ENCODE measurements around the gene ANO1.

ANO1 gene

GRCh38 chr11:70127653-70128434 lies 49.7 kb downstream of the ANO1 start:
- Histone ChIP-seq H3K36me3 (ENCODE audit: control insufficient read depth in 1 of 2, insufficient read depth in 2 of 2, low read length in 2 of 2) (no peaks in the 10 kb centered on the region), H3K14ac (ENCODE audit: low read length) (no peak overlapping the region), H3K18ac (ENCODE audit: low read length) (no peak overlapping the region), H2AFZ (ENCODE audit: insufficient read depth, low read length, poor library complexity) (no peak overlapping the region), H3K9ac (ENCODE audit: low read length) (no peak overlapping the region), H4K8ac (ENCODE audit: low read depth, low read length) (no peak overlapping the region), H3K4me2 (ENCODE audit: low read length) (no peak overlapping the region), H2BK120ac (ENCODE audit: insufficient read depth, low read length, poor library complexity) (no peak overlapping the region), H2AK5ac (ENCODE audit: low read length) (no peak overlapping the region), H3K4ac (ENCODE audit: low read depth, low read length) (no peak overlapping the region), H4K12ac (ENCODE audit: low read depth, low read length) (no peak overlapping the region), H3K23ac (ENCODE audit: low read length) (no peak overlapping the region), H2BK5ac (ENCODE audit: low read depth, low read length, poor library complexity) (no peak overlapping the region), H3K79me1 (ENCODE audit: low read length) (no peaks in the 10 kb centered on the region), H3K4me3 (ENCODE audit: low read depth, low read length) (no peak overlapping the region), H3K4me1 (ENCODE audit: control insufficient read depth in 1 of 2, insufficient read depth in 2 of 2, low read length in 2 of 2) (no peaks in the 10 kb centered on the region), H3K27me3 (ENCODE audit: insufficient read depth, low read length) (no peaks in the 10 kb centered on the region), H2BK12ac (ENCODE audit: low read length) (no peak overlapping the region), H3K27ac (ENCODE audit: low read depth, low read length) (no peak overlapping the region), H4K91ac (ENCODE audit: low read depth, low read length) (no peak overlapping the region), H3K79me2 (ENCODE audit: control insufficient read depth, insufficient read depth, low read length, poor library complexity) (no peaks in the 10 kb centered on the region), H3K9me3 (ENCODE audit: insufficient read depth, low read depth, low read length) (peaks cover 4% of the 10 kb centered on the region)
- DNase-seq, result no peak
- WGBS (ENCODE audit: extremely low coverage, insufficient coverage, insufficient read length), result no CpG with 5 or more reads among the region's 6 CpGs

- Histone ChIP-seq H3K27me3 (ENCODE audit: insufficient read depth, low read length) (no peaks in the 10 kb centered on the region), H4K12ac (ENCODE audit: low read depth, low read length) (no peak overlapping the region), H3K4me1 (ENCODE audit: control insufficient read depth in 1 of 2, insufficient read depth in 2 of 2, low read length in 2 of 2) (no peaks in the 10 kb centered on the region), H4K8ac (ENCODE audit: low read depth, low read length) (no peak overlapping the region), H3K4me2 (ENCODE audit: low read length) (no peak overlapping the region), H3K9me3 (ENCODE audit: insufficient read depth, low read depth, low read length) (peaks cover 4% of the 10 kb centered on the region), H3K79me2 (ENCODE audit: control insufficient read depth, insufficient read depth, low read length, poor library complexity) (no peaks in the 10 kb centered on the region), H3K18ac (ENCODE audit: low read length) (no peak overlapping the region), H4K91ac (ENCODE audit: low read depth, low read length) (no peak overlapping the region), H3K9ac (ENCODE audit: low read length) (no peak overlapping the region), H2BK12ac (ENCODE audit: low read length) (no peak overlapping the region), H2BK120ac (ENCODE audit: insufficient read depth, low read length, poor library complexity) (no peak overlapping the region), H3K14ac (ENCODE audit: low read length) (no peak overlapping the region), H2AK5ac (ENCODE audit: low read length) (no peak overlapping the region), H3K27ac (ENCODE audit: low read depth, low read length) (no peak overlapping the region), H3K4ac (ENCODE audit: low read depth, low read length) (no peak overlapping the region), H3K36me3 (ENCODE audit: control insufficient read depth in 1 of 2, insufficient read depth in 2 of 2, low read length in 2 of 2) (no peaks in the 10 kb centered on the region), H3K79me1 (ENCODE audit: low read length) (no peaks in the 10 kb centered on the region), H2AFZ (ENCODE audit: insufficient read depth, low read length, poor library complexity) (no peak overlapping the region), H3K23ac (ENCODE audit: low read length) (no peak overlapping the region), H2BK5ac (ENCODE audit: low read depth, low read length, poor library complexity) (no peak overlapping the region), H3K4me3 (ENCODE audit: low read depth, low read length) (no peak overlapping the region)
- WGBS (ENCODE audit: extremely low coverage, insufficient coverage, insufficient read length), result no CpG with 5 or more reads among the region's 14 CpGs
- DNase-seq, result no peak
These were observed 50.4 kb downstream of the ANO1 start for GRCh38 chr11:70128435-70128906.

DNA sequence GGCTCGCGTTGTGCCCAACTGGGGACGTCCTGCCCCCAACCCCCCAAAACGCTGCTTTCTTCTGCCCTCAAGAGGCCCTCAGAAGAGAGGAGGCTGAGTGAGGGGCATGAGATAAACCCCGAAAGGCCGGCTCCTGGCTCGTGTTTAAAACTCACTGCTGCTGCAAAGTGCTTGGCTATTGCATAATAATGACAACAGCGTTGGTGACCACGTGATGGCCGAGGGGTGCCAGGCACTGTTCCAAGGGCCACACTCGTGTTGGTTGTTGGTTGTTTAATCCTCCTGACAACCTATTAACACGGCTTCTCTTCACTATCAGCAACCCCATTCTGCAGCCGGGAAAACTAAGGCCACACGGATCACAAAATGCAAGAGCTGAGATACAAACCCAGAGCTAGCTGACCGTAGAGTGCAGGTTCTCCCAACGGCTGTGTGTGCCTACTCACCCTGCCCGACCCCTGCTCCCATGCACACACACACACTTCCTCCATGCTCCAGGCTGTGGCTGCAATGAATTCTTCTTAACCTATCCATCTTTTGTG lies 51.0 kb downstream of the ANO1 start:
- no CpG with 5 or more reads among the region's 17 CpGs for WGBS (ENCODE audit: extremely low coverage, insufficient coverage, insufficient read length)

DNA sequence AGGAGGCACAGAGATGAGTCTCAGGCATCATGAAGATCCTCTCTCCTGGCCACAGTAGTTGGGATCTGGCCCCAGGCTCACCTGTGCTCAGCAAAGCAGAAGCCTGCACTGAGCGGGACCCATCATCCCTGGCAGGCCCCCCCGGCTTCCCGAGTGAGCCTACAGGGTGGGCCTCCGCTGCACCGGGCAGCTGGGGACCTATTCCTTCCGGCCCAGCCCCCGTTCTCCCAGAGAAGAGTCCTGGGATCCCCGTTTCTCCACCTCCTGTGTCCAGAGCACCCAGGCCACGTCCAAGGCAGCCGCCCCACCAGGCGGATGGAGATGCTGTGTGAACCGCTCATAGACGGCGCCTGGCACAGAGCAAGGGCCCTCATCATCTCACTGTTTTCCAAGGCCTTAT lies 52.5 kb downstream of the ANO1 start:
- H3K4me3 ChIP-seq (ENCODE audit: low read depth, low read length), result no peak overlapping the region
- H3K4ac ChIP-seq (ENCODE audit: low read depth, low read length), result no peak overlapping the region
- no peak overlapping the region for H4K12ac ChIP-seq (ENCODE audit: low read depth, low read length)
- WGBS (ENCODE audit: extremely low coverage, insufficient coverage, insufficient read length), result no CpG with 5 or more reads among the region's 14 CpGs
- H2BK120ac ChIP-seq (ENCODE audit: insufficient read depth, low read length, poor library complexity), result no peak overlapping the region
- H3K4me2 ChIP-seq (ENCODE audit: low read length), result no peak overlapping the region
- no peak overlapping the region for H2BK5ac ChIP-seq (ENCODE audit: low read depth, low read length, poor library complexity)
- no peaks in the 10 kb centered on the region for H3K79me1 ChIP-seq (ENCODE audit: low read length)
- no peaks in the 10 kb centered on the region for H3K79me2 ChIP-seq (ENCODE audit: control insufficient read depth, insufficient read depth, low read length, poor library complexity)
- H4K91ac ChIP-seq (ENCODE audit: low read depth, low read length), result no peak overlapping the region
- no peak overlapping the region for H2AK5ac ChIP-seq (ENCODE audit: low read length)
- H4K8ac ChIP-seq (ENCODE audit: low read depth, low read length), result no peak overlapping the region
- H3K18ac ChIP-seq (ENCODE audit: low read length), result no peak overlapping the region
- no peak overlapping the region for H3K23ac ChIP-seq (ENCODE audit: low read length)
- H3K14ac ChIP-seq (ENCODE audit: low read length), result no peak overlapping the region
- no peak overlapping the region for H2BK12ac ChIP-seq (ENCODE audit: low read length)
- no peaks in the 10 kb centered on the region for H3K4me1 ChIP-seq (ENCODE audit: control insufficient read depth in 1 of 2, insufficient read depth in 2 of 2, low read length in 2 of 2)
- no peak overlapping the region for H3K27ac ChIP-seq (ENCODE audit: low read depth, low read length)
- peaks cover 2% of the 10 kb centered on the region for H3K9me3 ChIP-seq (ENCODE audit: insufficient read depth, low read depth, low read length)
- DNase-seq, result no peak
- no peak overlapping the region for H2AFZ ChIP-seq (ENCODE audit: insufficient read depth, low read length, poor library complexity)
- H3K36me3 ChIP-seq (ENCODE audit: control insufficient read depth in 1 of 2, insufficient read depth in 2 of 2, low read length in 2 of 2), result no peaks in the 10 kb centered on the region
- no peak overlapping the region for H3K9ac ChIP-seq (ENCODE audit: low read length)
- no peaks in the 10 kb centered on the region for H3K27me3 ChIP-seq (ENCODE audit: insufficient read depth, low read length)

More for the DNA sequence above, 51.0 kb downstream of the ANO1 start:
- no peaks in the 10 kb centered on the region for H3K79me1 ChIP-seq (ENCODE audit: low read length)
- no peak overlapping the region for H3K9ac ChIP-seq (ENCODE audit: low read length)
- H2BK5ac ChIP-seq (ENCODE audit: low read depth, low read length, poor library complexity), result no peak overlapping the region
- H3K79me2 ChIP-seq (ENCODE audit: control insufficient read depth, insufficient read depth, low read length, poor library complexity), result no peaks in the 10 kb centered on the region
- H4K91ac ChIP-seq (ENCODE audit: low read depth, low read length), result no peak overlapping the region
- H3K9me3 ChIP-seq (ENCODE audit: insufficient read depth, low read depth, low read length), result peaks cover 4% of the 10 kb centered on the region
- H3K18ac ChIP-seq (ENCODE audit: low read length), result no peak overlapping the region
- H3K23ac ChIP-seq (ENCODE audit: low read length), result no peak overlapping the region
- no peak overlapping the region for H4K12ac ChIP-seq (ENCODE audit: low read depth, low read length)
- no peak overlapping the region for H2BK12ac ChIP-seq (ENCODE audit: low read length)
- no peak overlapping the region for H3K4ac ChIP-seq (ENCODE audit: low read depth, low read length)
- no peaks in the 10 kb centered on the region for H3K36me3 ChIP-seq (ENCODE audit: control insufficient read depth in 1 of 2, insufficient read depth in 2 of 2, low read length in 2 of 2)
- no peak overlapping the region for H3K27ac ChIP-seq (ENCODE audit: low read depth, low read length)
- DNase-seq, result no peak
- H2AFZ ChIP-seq (ENCODE audit: insufficient read depth, low read length, poor library complexity), result no peak overlapping the region
- no peaks in the 10 kb centered on the region for H3K27me3 ChIP-seq (ENCODE audit: insufficient read depth, low read length)
- H3K4me1 ChIP-seq (ENCODE audit: control insufficient read depth in 1 of 2, insufficient read depth in 2 of 2, low read length in 2 of 2), result no peaks in the 10 kb centered on the region
- H4K8ac ChIP-seq (ENCODE audit: low read depth, low read length), result no peak overlapping the region
- H2AK5ac ChIP-seq (ENCODE audit: low read length), result no peak overlapping the region
- no peak overlapping the region for H3K4me2 ChIP-seq (ENCODE audit: low read length)
- H3K4me3 ChIP-seq (ENCODE audit: low read depth, low read length), result no peak overlapping the region
- H2BK120ac ChIP-seq (ENCODE audit: insufficient read depth, low read length, poor library complexity), result no peak overlapping the region
- no peak overlapping the region for H3K14ac ChIP-seq (ENCODE audit: low read length)

Measured in trophoblast cell (in vitro differentiated cells and primary cell).